MCF 10A (cell line): ENCODE results near the gene IL17RA. TPM values are rescaled to one million over a fixed set of nuclear protein-coding genes. Genes with fewer than 3 reads are reported as not detected.
"Not testable (repeated sequence)": the region's sequence is repeated elsewhere in the genome, so short reads cannot be mapped to it uniquely, and the experiment has no call there.

Experiments used
- BruUV-seq: library from RNA; stranded (reverse); fragments of 400-500 nt; replicated peaks from 2 replicates; lab custom pipeline; 2021; lab: Mats Ljungman, UMichigan
- CTCF ChIA-PET: fragments of 300-600 bp; sonication (Branson Sonifier 250); formaldehyde crosslinking; extraction: SDS; loops from one replicate; lab custom pipeline; 2021; ENCODE audit warnings: antibody characterized with exemption, inconsistent platforms; lab: Yijun Ruan, JAX
- POLR2A ChIA-PET: fragments of 300-600, 350-650 bp; sonication (Branson Sonifier 250); formaldehyde crosslinking; extraction: SDS; loops from one replicate; lab custom pipeline; 2020; ENCODE audit warnings: antibody characterized with exemption, inconsistent platforms; lab: Yijun Ruan, JAX
- DNase-seq: peaks from one replicate; pipeline ENCODE4 v3.0.0-alpha.2; 2018; ENCODE audit not compliant: unreplicated experiment
- H3K27ac Mint-ChIP-seq: one replicate; pipeline ENCODE4 v1.8.0; 2022; ENCODE audit warnings: mild to moderate bottlenecking, low read depth, mixed read lengths; ENCODE audit not compliant: unreplicated experiment
- H3K27me3 Mint-ChIP-seq: one replicate; pipeline ENCODE4 v1.8.0; 2022; ENCODE audit warnings: mixed read lengths; ENCODE audit not compliant: insufficient read depth, unreplicated experiment
- H3K36me3 Mint-ChIP-seq: one replicate; pipeline ENCODE4 v1.8.0; 2022; ENCODE audit warnings: mild to moderate bottlenecking, moderate library complexity, mixed read lengths; ENCODE audit not compliant: insufficient read depth, unreplicated experiment
- H3K4me1 Mint-ChIP-seq: one replicate; pipeline ENCODE4 v1.8.0; 2022; ENCODE audit warnings: mixed read lengths; ENCODE audit not compliant: insufficient read depth, unreplicated experiment
- H3K4me3 Mint-ChIP-seq: one replicate; pipeline ENCODE4 v1.8.0; 2022; ENCODE audit warnings: mild to moderate bottlenecking, moderate library complexity, mixed read lengths; ENCODE audit not compliant: unreplicated experiment
- H3K9me3 Mint-ChIP-seq: one replicate; pipeline ENCODE4 v1.8.0; 2022; ENCODE audit warnings: mixed read lengths; ENCODE audit not compliant: unreplicated experiment
- CTCF ChIP-seq: fragments of 200-600 bp; IDR thresholded peaks from one replicate; pipeline ENCODE4 v1.8.0; 2022; ENCODE audit warnings: antibody characterized with exemption, mild to moderate bottlenecking; ENCODE audit not compliant: unreplicated experiment
- intact Hi-C: fragments of 100-400 bp; cut with micrococcal nuclease; formaldehyde crosslinking; loops from 2 replicates; pipeline ENCODE4 v1.14.1; 2022
- total RNA-seq: library from RNA; stranded (reverse); gene quantifications from 2 replicates; pipeline ENCODE4 v1.2.3, GENCODE V29; 2022

IL17RA gene
- total RNA-seq, 1 experiment from 2014 or later, result 11.5 TPM

- Mint-ChIP-seq H3K4me3 (no peak overlapping the region), H3K9me3 (no peaks in the 10 kb centered on the region), H3K4me1 (no peaks in the 10 kb centered on the region), H3K36me3 (peaks cover 72% of the 10 kb centered on the region), H3K27ac (no peak overlapping the region), H3K27me3 (no peaks in the 10 kb centered on the region)
- ChIA-PET CTCF (interaction anchor here (0.6 to 1.5 kb wide), 2 partner anchors 31 to 361 kb away, joined by 3 read pairs; no protein-coding TSS in a partner anchor), POLR2A (no interaction called here)
- DNase-seq, result no peak
- TF ChIP-seq CTCF, result no peak
- intact Hi-C loops, result no loop called here
- BruUV-seq, result no TSS peak
Observed at GRCh38 chr22:17140826-17141766, 56.3 kb downstream of the IL17RA start.

GRCh38 chr22:17143101-17143500, 58.3 kb downstream of the IL17RA start:
- no TSS peak for BruUV-seq
- Mint-ChIP-seq H3K36me3 (peaks cover 76% of the 10 kb centered on the region), H3K4me3 (no peak overlapping the region), H3K27me3 (no peaks in the 10 kb centered on the region), H3K4me1 (no peaks in the 10 kb centered on the region), H3K27ac (peak overlapping the region; percentile 63), H3K9me3 (no peaks in the 10 kb centered on the region)
- POLR2A ChIA-PET, result no interaction called here
- no peak for DNase-seq
- no peak for TF ChIP-seq CTCF
- intact Hi-C loops, result no loop called here
- CTCF ChIA-PET, result interaction anchor here (0.9 kb wide), 1 partner anchor 12 kb away, joined by 5 read pairs; no protein-coding TSS in a partner anchor

GRCh38 chr22:17143826-17144225, 59.0 kb downstream of the IL17RA start:
- no peaks in the 10 kb centered on the region for H3K9me3 Mint-ChIP-seq
- H3K27me3 Mint-ChIP-seq, result no peaks in the 10 kb centered on the region
- peaks cover 75% of the 10 kb centered on the region for H3K36me3 Mint-ChIP-seq
- CTCF ChIA-PET, result interaction anchor here (0.7 kb wide), 1 partner anchor 59 kb away, joined by 5 read pairs; no protein-coding TSS in a partner anchor
- no TSS peak for BruUV-seq
- intact Hi-C loops, result no loop called here
- POLR2A ChIA-PET, result interaction anchor here (0.7 kb wide), 1 partner anchor 16 kb away, joined by 4 read pairs; no protein-coding TSS in a partner anchor
- no peak for DNase-seq
- no peak for TF ChIP-seq CTCF
- H3K4me1 Mint-ChIP-seq, result no peaks in the 10 kb centered on the region
- H3K4me3 Mint-ChIP-seq, result no peak overlapping the region
- no peak overlapping the region for H3K27ac Mint-ChIP-seq

GRCh38 chr22:17145021-17145680, 60.4 kb downstream of the IL17RA start:
- ChIA-PET CTCF (interaction anchor here (0.6 kb wide), 1 partner anchor 58 kb away, joined by 3 read pairs; no protein-coding TSS in a partner anchor), POLR2A (interaction anchor here (1.1 kb wide), 1 partner anchor 13 kb away, joined by 6 read pairs; no protein-coding TSS in a partner anchor)
- BruUV-seq, result no TSS peak
- peak overlapping the region; percentile 12 for H3K27ac Mint-ChIP-seq
- no peak for DNase-seq
- H3K4me1 Mint-ChIP-seq, result no peaks in the 10 kb centered on the region
- intact Hi-C loops, result no loop called here
- H3K4me3 Mint-ChIP-seq, result no peak overlapping the region
- no peak for TF ChIP-seq CTCF
- H3K9me3 Mint-ChIP-seq, result no peaks in the 10 kb centered on the region
- H3K27me3 Mint-ChIP-seq, result no peaks in the 10 kb centered on the region
- H3K36me3 Mint-ChIP-seq, result peaks cover 64% of the 10 kb centered on the region

GRCh38 chr22:17147458-17147857, 62.7 kb downstream of the IL17RA start:
- H3K4me1 Mint-ChIP-seq, result peaks cover 10% of the 10 kb centered on the region
- POLR2A ChIA-PET, H3K27ac Mint-ChIP-seq, DNase-seq, intact Hi-C loops, BruUV-seq, H3K27me3 Mint-ChIP-seq, H3K4me3 Mint-ChIP-seq, H3K9me3 Mint-ChIP-seq: not testable (repeated sequence)
- peaks cover 51% of the 10 kb centered on the region for H3K36me3 Mint-ChIP-seq
- CTCF ChIA-PET, result interaction anchor here (1.8 kb wide), 1 partner anchor 10 kb away, joined by 6 read pairs; no protein-coding TSS in a partner anchor
